Measurements from ENCODE around the gene STAB2. TPM values are rescaled to one million over a fixed set of nuclear protein-coding genes. Genes with fewer than 3 reads are reported as not detected.

The STAB2 gene
- total RNA-seq, 1 experiment from 2014 or later = not detected

- H3K27me3 ChIP-seq (ENCODE audit: low read length) = no peaks in the 10 kb centered on the region
- H3K9ac ChIP-seq (ENCODE audit: low read length) = no peak overlapping the region
- H3K27ac ChIP-seq (ENCODE audit: low read length) = no peak overlapping the region
- no peaks in the 10 kb centered on the region for H3K9me2 ChIP-seq (replicated peaks; ENCODE audit: insufficient read depth, low read length)
- H3K79me2 ChIP-seq (ENCODE audit: low read length) = no peaks in the 10 kb centered on the region
- H3K4me1 ChIP-seq (ENCODE audit: low read length) = no peaks in the 10 kb centered on the region
- no peaks in the 10 kb centered on the region for H4K20me1 ChIP-seq (ENCODE audit: insufficient read depth, low read depth, low read length)
- no peaks in the 10 kb centered on the region for H3K9me3 ChIP-seq (ENCODE audit: low read length)
- no peak overlapping the region for H2AFZ ChIP-seq (ENCODE audit: low read length)
- no peak overlapping the region for H3K4me3 ChIP-seq (ENCODE audit: low read length)
- no peak overlapping the region for H3K4me2 ChIP-seq (ENCODE audit: low read depth, low read length, poor library complexity, severe bottlenecking)
- no peaks in the 10 kb centered on the region for H3K36me3 ChIP-seq (ENCODE audit: insufficient read depth, low read length)
- DNase-seq = no peak
Measured at GRCh38 chr12:103786201-103786600, 199.1 kb downstream of the STAB2 start.

- no peaks in the 10 kb centered on the region for H3K36me3 ChIP-seq (ENCODE audit: insufficient read depth, low read length)
- no peaks in the 10 kb centered on the region for H4K20me1 ChIP-seq (ENCODE audit: insufficient read depth, low read depth, low read length)
- H3K9me3 ChIP-seq (ENCODE audit: low read length) = no peaks in the 10 kb centered on the region
- no peak overlapping the region for H3K9ac ChIP-seq (ENCODE audit: low read length)
- no peaks in the 10 kb centered on the region for H3K79me2 ChIP-seq (ENCODE audit: low read length)
- no peak for DNase-seq
- H3K27me3 ChIP-seq (ENCODE audit: low read length) = no peaks in the 10 kb centered on the region
- H3K4me2 ChIP-seq (ENCODE audit: low read depth, low read length, poor library complexity, severe bottlenecking) = no peak overlapping the region
- H3K4me1 ChIP-seq (ENCODE audit: low read length) = peaks cover 4% of the 10 kb centered on the region; the same call in 1 of the 2 replicates
- H3K9me2 ChIP-seq (replicated peaks; ENCODE audit: insufficient read depth, low read length) = no peaks in the 10 kb centered on the region
- H2AFZ ChIP-seq (ENCODE audit: low read length) = no peak overlapping the region
- H3K4me3 ChIP-seq (ENCODE audit: low read length) = no peak overlapping the region
- H3K27ac ChIP-seq (ENCODE audit: low read length) = no peak overlapping the region
Measured at GRCh38 chr12:103791350-103791920, 204.4 kb downstream of the STAB2 start.

- peaks cover 4% of the 10 kb centered on the region; the same call in 1 of the 2 replicates for H3K4me1 ChIP-seq (ENCODE audit: low read length)
- no peak overlapping the region for H3K27ac ChIP-seq (ENCODE audit: low read length)
- H3K9me3 ChIP-seq (ENCODE audit: low read length) = no peaks in the 10 kb centered on the region
- no peaks in the 10 kb centered on the region for H3K27me3 ChIP-seq (ENCODE audit: low read length)
- no peaks in the 10 kb centered on the region for H3K9me2 ChIP-seq (replicated peaks; ENCODE audit: insufficient read depth, low read length)
- no peak overlapping the region for H3K4me2 ChIP-seq (ENCODE audit: low read depth, low read length, poor library complexity, severe bottlenecking)
- no peak for DNase-seq
- H3K79me2 ChIP-seq (ENCODE audit: low read length) = no peaks in the 10 kb centered on the region
- no peaks in the 10 kb centered on the region for H3K36me3 ChIP-seq (ENCODE audit: insufficient read depth, low read length)
- H3K4me3 ChIP-seq (ENCODE audit: low read length) = no peak overlapping the region
- H2AFZ ChIP-seq (ENCODE audit: low read length) = no peak overlapping the region
- H3K9ac ChIP-seq (ENCODE audit: low read length) = no peak overlapping the region
- H4K20me1 ChIP-seq (ENCODE audit: insufficient read depth, low read depth, low read length) = no peaks in the 10 kb centered on the region
Measured at GRCh38 chr12:103793046-103793445, 206.0 kb downstream of the STAB2 start.

GRCh38 chr12:103793512-103794045, 206.5 kb downstream of the STAB2 start:
- Histone ChIP-seq H3K27ac (ENCODE audit: low read length) (no peak overlapping the region), H3K27me3 (ENCODE audit: low read length) (no peaks in the 10 kb centered on the region), H3K4me3 (ENCODE audit: low read length) (no peak overlapping the region), H3K9me2 (replicated peaks; ENCODE audit: insufficient read depth, low read length) (no peaks in the 10 kb centered on the region), H3K9ac (ENCODE audit: low read length) (no peak overlapping the region), H3K36me3 (ENCODE audit: insufficient read depth, low read length) (no peaks in the 10 kb centered on the region), H3K9me3 (ENCODE audit: low read length) (no peaks in the 10 kb centered on the region), H2AFZ (ENCODE audit: low read length) (no peak overlapping the region), H3K79me2 (ENCODE audit: low read length) (no peaks in the 10 kb centered on the region), H4K20me1 (ENCODE audit: insufficient read depth, low read depth, low read length) (no peaks in the 10 kb centered on the region), H3K4me2 (ENCODE audit: low read depth, low read length, poor library complexity, severe bottlenecking) (no peak overlapping the region), H3K4me1 (ENCODE audit: low read length) (peaks cover 4% of the 10 kb centered on the region; the same call in 1 of the 2 replicates)
- no peak for DNase-seq

- Histone ChIP-seq H3K27ac (ENCODE audit: low read length) (no peak overlapping the region), H3K36me3 (ENCODE audit: insufficient read depth, low read length) (no peaks in the 10 kb centered on the region), H3K9me2 (replicated peaks; ENCODE audit: insufficient read depth, low read length) (no peaks in the 10 kb centered on the region), H3K27me3 (ENCODE audit: low read length) (no peaks in the 10 kb centered on the region), H3K4me1 (ENCODE audit: low read length) (peaks cover 4% of the 10 kb centered on the region; the same call in 1 of the 2 replicates), H2AFZ (ENCODE audit: low read length) (no peak overlapping the region), H3K9ac (ENCODE audit: low read length) (no peak overlapping the region), H4K20me1 (ENCODE audit: insufficient read depth, low read depth, low read length) (no peaks in the 10 kb centered on the region), H3K79me2 (ENCODE audit: low read length) (no peaks in the 10 kb centered on the region), H3K9me3 (ENCODE audit: low read length) (no peaks in the 10 kb centered on the region), H3K4me2 (ENCODE audit: low read depth, low read length, poor library complexity, severe bottlenecking) (no peak overlapping the region), H3K4me3 (ENCODE audit: low read length) (no peak overlapping the region)
- DNase-seq = no peak
Measured at GRCh38 chr12:103794309-103795213, 207.5 kb downstream of the STAB2 start.

- Histone ChIP-seq H3K4me1 (ENCODE audit: low read length) (peaks cover 4% of the 10 kb centered on the region; the same call in 1 of the 2 replicates), H2AFZ (ENCODE audit: low read length) (no peak overlapping the region), H4K20me1 (ENCODE audit: insufficient read depth, low read depth, low read length) (no peaks in the 10 kb centered on the region), H3K4me3 (ENCODE audit: low read length) (no peak overlapping the region), H3K9me3 (ENCODE audit: low read length) (no peaks in the 10 kb centered on the region), H3K36me3 (ENCODE audit: insufficient read depth, low read length) (no peaks in the 10 kb centered on the region), H3K9ac (ENCODE audit: low read length) (no peak overlapping the region), H3K4me2 (ENCODE audit: low read depth, low read length, poor library complexity, severe bottlenecking) (no peak overlapping the region), H3K79me2 (ENCODE audit: low read length) (no peaks in the 10 kb centered on the region), H3K27me3 (ENCODE audit: low read length) (no peaks in the 10 kb centered on the region), H3K27ac (ENCODE audit: low read length) (no peak overlapping the region), H3K9me2 (replicated peaks; ENCODE audit: insufficient read depth, low read length) (no peaks in the 10 kb centered on the region)
- no peak for DNase-seq
Measured at GRCh38 chr12:103798586-103798985, 211.5 kb downstream of the STAB2 start.

GRCh38 chr12:103799504-103799856, 212.4 kb downstream of the STAB2 start:
- Histone ChIP-seq H3K4me2 (ENCODE audit: low read depth, low read length, poor library complexity, severe bottlenecking) (no peak overlapping the region), H3K4me1 (ENCODE audit: low read length) (peaks cover 4% of the 10 kb centered on the region; the same call in 1 of the 2 replicates), H3K9me2 (replicated peaks; ENCODE audit: insufficient read depth, low read length) (no peaks in the 10 kb centered on the region), H3K27ac (ENCODE audit: low read length) (no peak overlapping the region), H3K9ac (ENCODE audit: low read length) (no peak overlapping the region), H3K9me3 (ENCODE audit: low read length) (no peaks in the 10 kb centered on the region), H3K4me3 (ENCODE audit: low read length) (no peak overlapping the region), H3K27me3 (ENCODE audit: low read length) (no peaks in the 10 kb centered on the region), H3K79me2 (ENCODE audit: low read length) (no peaks in the 10 kb centered on the region), H4K20me1 (ENCODE audit: insufficient read depth, low read depth, low read length) (no peaks in the 10 kb centered on the region), H3K36me3 (ENCODE audit: insufficient read depth, low read length) (no peaks in the 10 kb centered on the region), H2AFZ (ENCODE audit: low read length) (no peak overlapping the region)
- no peak for DNase-seq

All from Karpas-422 (cell line).